Measurements from ENCODE around the gene FOXE3. TPM values are rescaled to one million over a fixed set of nuclear protein-coding genes. Genes with fewer than 3 reads are reported as not detected.

Gene FOXE3
- total and polyA plus RNA-seq, 2 donors from 2014 or later, result 0.19 TPM; not detected in 1

- peaks cover 6% of the 10 kb centered on the region for H3K27me3 ChIP-seq (ENCODE audit: control insufficient read depth, insufficient read depth, low read length)
- FAIRE-seq, result no peak
- intact Hi-C loops (cut with DNase I), result no loop called here
These were observed 43.2 kb downstream of the FOXE3 start for GRCh38 chr1:47459253-47459788.

GRCh38 chr1:47460040-47460439 lies 44.0 kb downstream of the FOXE3 start:
- no peak overlapping the region for H3K27ac ChIP-seq (ENCODE audit: low read depth in 2 of 2, low read length in 2 of 2)
- no peaks in the 10 kb centered on the region for H3K36me3 ChIP-seq (ENCODE audit: control insufficient read depth in 2 of 3, insufficient read depth in 3 of 3, low read length in 3 of 3)

More at GRCh38 chr1:47459253-47459788, 43.2 kb downstream of the FOXE3 start:
- no peaks in the 10 kb centered on the region for H3K4me1 ChIP-seq (ENCODE audit: control insufficient read depth in 2 of 3, insufficient read depth in 2 of 3, low read depth in 1 of 3, low read length in 3 of 3)
- no peak overlapping the region for H3K27ac ChIP-seq (ENCODE audit: low read depth in 2 of 2, low read length in 2 of 2)
- no peaks in the 10 kb centered on the region for H3K9me3 ChIP-seq (ENCODE audit: control insufficient read depth in 2 of 3, insufficient read depth in 1 of 3, low read length in 3 of 3)
- no peak for TF ChIP-seq CTCF (IDR thresholded peaks at IDR 0.05; ENCODE audit: borderline replicate concordance, extremely low read depth, insufficient read depth)
- H3K4me3 ChIP-seq (ENCODE audit: low read length in 3 of 3), result no peak overlapping the region
- no peaks in the 10 kb centered on the region for H3K36me3 ChIP-seq (ENCODE audit: control insufficient read depth in 2 of 3, insufficient read depth in 3 of 3, low read length in 3 of 3)
- H3K9ac ChIP-seq (ENCODE audit: low read length in 3 of 3), result no peak overlapping the region
- peak in 1 of 5 donors; percentile 57 for DNase-seq

GRCh38 chr1:47460456-47460855 lies 44.4 kb downstream of the FOXE3 start:
- Histone ChIP-seq H3K9me3 (ENCODE audit: control insufficient read depth in 2 of 3, insufficient read depth in 1 of 3, low read length in 3 of 3) (no peaks in the 10 kb centered on the region), H3K27ac (ENCODE audit: low read depth in 2 of 2, low read length in 2 of 2) (no peak overlapping the region), H3K9ac (ENCODE audit: low read length in 3 of 3) (no peak overlapping the region), H3K27me3 (ENCODE audit: control insufficient read depth, insufficient read depth, low read length) (peaks cover 6% of the 10 kb centered on the region), H3K4me1 (ENCODE audit: control insufficient read depth in 2 of 3, insufficient read depth in 2 of 3, low read depth in 1 of 3, low read length in 3 of 3) (no peaks in the 10 kb centered on the region), H3K36me3 (ENCODE audit: control insufficient read depth in 2 of 3, insufficient read depth in 3 of 3, low read length in 3 of 3) (no peaks in the 10 kb centered on the region), H3K4me3 (ENCODE audit: low read length in 3 of 3) (no peak overlapping the region)
- intact Hi-C loops (cut with DNase I), result no loop called here
- DNase-seq (no peak), FAIRE-seq (no peak)
- no peak for TF ChIP-seq CTCF (IDR thresholded peaks at IDR 0.05; ENCODE audit: borderline replicate concordance, extremely low read depth, insufficient read depth)

More at GRCh38 chr1:47460040-47460439, 44.0 kb downstream of the FOXE3 start:
- TF ChIP-seq CTCF (IDR thresholded peaks at IDR 0.05; ENCODE audit: borderline replicate concordance, extremely low read depth, insufficient read depth), result no peak
- no peaks in the 10 kb centered on the region for H3K9me3 ChIP-seq (ENCODE audit: control insufficient read depth in 2 of 3, insufficient read depth in 1 of 3, low read length in 3 of 3)
- no peaks in the 10 kb centered on the region for H3K4me1 ChIP-seq (ENCODE audit: control insufficient read depth in 2 of 3, insufficient read depth in 2 of 3, low read depth in 1 of 3, low read length in 3 of 3)
- DNase-seq (no peak), FAIRE-seq (no peak)
- H3K4me3 ChIP-seq (ENCODE audit: low read length in 3 of 3), result no peak overlapping the region
- intact Hi-C loops (cut with DNase I), result no loop called here
- H3K27me3 ChIP-seq (ENCODE audit: control insufficient read depth, insufficient read depth, low read length), result peaks cover 6% of the 10 kb centered on the region
- H3K9ac ChIP-seq (ENCODE audit: low read length in 3 of 3), result no peak overlapping the region

- peak in 2 of 5 donors; percentile 25 to 60 for DNase-seq
- H3K9ac ChIP-seq (ENCODE audit: low read length in 3 of 3), result no peak overlapping the region
These were observed 49.5 kb downstream of the FOXE3 start for GRCh38 chr1:47465605-47466004.

More at GRCh38 chr1:47465605-47466004, 49.5 kb downstream of the FOXE3 start:
- H3K4me1 ChIP-seq (ENCODE audit: control insufficient read depth in 2 of 3, insufficient read depth in 2 of 3, low read depth in 1 of 3, low read length in 3 of 3), result peaks cover 0 to 3% (median 0%) of the 10 kb centered on the region in 3 donors
- no peaks in the 10 kb centered on the region for H3K27me3 ChIP-seq (ENCODE audit: control insufficient read depth, insufficient read depth, low read length)
- H3K27ac ChIP-seq (ENCODE audit: low read depth in 2 of 2, low read length in 2 of 2), result no peak overlapping the region
- intact Hi-C loops (cut with DNase I), result no loop called here
- H3K4me3 ChIP-seq (ENCODE audit: low read length in 3 of 3), result no peak overlapping the region
- no peak for TF ChIP-seq CTCF (IDR thresholded peaks at IDR 0.05; ENCODE audit: borderline replicate concordance, extremely low read depth, insufficient read depth)
- H3K9me3 ChIP-seq (ENCODE audit: control insufficient read depth in 2 of 3, insufficient read depth in 1 of 3, low read length in 3 of 3), result no peaks in the 10 kb centered on the region
- no peaks in the 10 kb centered on the region for H3K36me3 ChIP-seq (ENCODE audit: control insufficient read depth in 2 of 3, insufficient read depth in 3 of 3, low read length in 3 of 3)
- no peak for FAIRE-seq

Measured in kidney (tissue), 14 donors.